AG08396 (cell line): ENCODE data around the gene ELMO2.

Experiments used
- DNase-seq: peaks from one replicate; pipeline ENCODE4 v3.0.0; 2012; ENCODE audit warnings: low spot score, mixed read lengths

ELMO2 gene

DNA sequence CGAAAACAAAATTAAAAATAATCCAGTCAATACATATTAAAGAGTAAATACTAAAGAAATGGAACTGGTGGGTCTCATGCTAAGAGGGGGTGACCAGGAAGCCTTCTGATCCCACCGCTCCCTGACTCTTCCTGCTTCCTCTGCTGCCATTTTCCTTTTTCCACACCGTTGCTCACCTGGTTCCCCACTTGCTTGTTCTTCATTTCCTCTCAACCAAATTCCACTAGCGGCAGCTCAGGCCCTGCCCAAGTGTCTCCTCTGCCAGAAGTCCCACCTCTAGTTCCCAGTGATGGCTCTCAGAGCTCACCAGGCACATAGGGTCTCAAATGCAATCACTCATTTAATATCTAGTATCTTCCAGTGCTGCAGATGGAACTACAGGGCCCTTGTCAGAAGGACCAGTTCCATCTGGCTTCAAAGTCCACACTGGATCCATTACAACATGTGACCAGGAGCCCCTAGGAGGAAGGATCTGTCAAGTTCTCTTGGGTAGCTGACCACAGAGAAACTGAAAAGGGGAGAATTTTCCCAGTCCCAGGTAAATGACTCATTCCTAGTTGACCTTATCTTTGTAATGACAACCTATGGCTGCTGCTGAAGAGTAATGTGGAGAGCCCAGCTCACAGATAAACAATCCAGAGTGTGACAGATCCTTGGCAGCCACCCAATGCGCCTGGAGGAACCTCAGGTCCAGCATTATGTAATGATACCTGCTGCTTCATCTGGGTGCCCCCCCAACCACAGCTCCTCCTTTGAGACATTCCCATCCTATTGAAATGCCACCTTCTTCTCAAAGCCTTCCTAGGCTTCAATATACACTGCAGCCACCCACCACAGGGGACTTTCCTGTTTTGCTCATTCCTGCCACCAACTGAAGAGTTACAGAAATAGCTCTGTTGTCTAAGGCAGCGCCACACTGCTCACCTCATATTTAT, 38.2 kb downstream of the ELMO2 start:
- no peak for DNase-seq

DNA sequence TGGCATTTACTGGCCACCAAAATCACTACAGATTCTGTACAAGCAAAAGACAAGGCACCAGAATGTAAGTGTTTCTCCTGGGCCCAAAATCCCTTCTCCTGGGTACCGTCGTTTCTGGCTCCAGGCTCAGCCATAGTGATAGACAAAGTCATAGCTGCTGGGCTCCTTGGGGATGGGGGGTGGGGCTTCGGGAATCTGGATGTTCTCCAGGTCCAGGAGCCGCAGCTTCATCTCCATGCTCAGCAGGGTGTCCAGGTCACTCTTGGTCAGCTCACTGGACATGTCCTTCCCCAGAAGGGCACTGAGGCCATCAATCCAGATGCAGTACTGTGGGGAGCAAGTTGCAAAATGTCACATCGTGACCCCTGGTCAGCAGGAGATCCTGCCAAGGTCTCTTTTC, 39.2 kb downstream of the ELMO2 start:
- DNase-seq = no peak

DNA sequence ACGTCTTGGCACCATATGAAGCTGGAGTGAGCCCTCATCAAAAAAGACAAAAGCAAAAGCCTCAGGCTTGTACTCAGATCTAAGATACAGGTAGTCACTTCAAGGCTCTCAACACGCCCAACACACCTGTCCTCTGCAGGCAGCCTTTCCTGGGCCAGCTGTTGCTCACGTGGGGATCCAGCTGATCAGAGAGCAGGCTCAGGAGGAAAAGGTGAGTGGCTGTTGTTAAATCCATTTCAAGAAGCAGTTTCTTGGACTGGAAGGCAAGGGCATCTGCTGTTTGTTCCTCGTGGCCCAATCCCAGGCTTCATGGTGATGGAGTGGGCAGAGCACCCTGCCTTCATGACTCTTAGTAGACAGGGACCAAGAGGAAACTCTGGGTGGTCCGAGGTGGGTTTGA, 39.6 kb downstream of the ELMO2 start:
- no peak for DNase-seq

DNA sequence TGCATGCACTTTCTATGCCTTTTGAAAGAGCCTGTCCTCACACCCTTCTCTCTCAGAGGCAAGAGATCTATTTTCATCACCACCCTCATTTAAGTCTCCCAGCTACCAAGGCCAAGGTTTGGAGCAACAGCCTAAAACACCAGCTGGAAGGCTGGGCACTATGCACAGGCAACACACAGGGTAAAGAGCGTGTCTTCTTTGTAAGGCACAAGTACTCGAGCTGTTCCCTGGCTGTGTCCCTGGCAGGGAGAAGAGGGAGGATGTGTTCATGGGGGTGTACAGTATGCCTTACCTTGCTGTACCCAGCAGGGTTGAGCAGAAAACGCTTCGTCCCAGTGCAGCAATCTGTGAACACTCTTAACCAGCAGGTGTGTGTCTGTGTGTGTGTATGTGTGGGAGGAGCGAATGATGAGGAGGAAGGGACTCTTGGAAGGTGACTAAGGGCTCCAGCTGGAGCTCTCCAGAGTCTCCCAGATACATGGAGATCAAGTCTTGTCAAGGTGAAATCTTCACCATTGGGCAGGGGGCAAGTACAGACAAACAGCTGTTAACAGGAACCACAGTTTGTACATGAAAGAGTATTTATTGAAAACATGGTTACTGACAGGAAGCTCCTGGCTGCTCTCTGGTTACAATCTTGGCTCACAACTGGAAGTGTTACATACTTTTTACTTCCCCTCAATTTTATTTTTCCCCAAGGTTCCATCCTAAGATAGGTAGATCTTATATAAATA, 40.8 kb downstream of the ELMO2 start:
- no peak for DNase-seq

DNA sequence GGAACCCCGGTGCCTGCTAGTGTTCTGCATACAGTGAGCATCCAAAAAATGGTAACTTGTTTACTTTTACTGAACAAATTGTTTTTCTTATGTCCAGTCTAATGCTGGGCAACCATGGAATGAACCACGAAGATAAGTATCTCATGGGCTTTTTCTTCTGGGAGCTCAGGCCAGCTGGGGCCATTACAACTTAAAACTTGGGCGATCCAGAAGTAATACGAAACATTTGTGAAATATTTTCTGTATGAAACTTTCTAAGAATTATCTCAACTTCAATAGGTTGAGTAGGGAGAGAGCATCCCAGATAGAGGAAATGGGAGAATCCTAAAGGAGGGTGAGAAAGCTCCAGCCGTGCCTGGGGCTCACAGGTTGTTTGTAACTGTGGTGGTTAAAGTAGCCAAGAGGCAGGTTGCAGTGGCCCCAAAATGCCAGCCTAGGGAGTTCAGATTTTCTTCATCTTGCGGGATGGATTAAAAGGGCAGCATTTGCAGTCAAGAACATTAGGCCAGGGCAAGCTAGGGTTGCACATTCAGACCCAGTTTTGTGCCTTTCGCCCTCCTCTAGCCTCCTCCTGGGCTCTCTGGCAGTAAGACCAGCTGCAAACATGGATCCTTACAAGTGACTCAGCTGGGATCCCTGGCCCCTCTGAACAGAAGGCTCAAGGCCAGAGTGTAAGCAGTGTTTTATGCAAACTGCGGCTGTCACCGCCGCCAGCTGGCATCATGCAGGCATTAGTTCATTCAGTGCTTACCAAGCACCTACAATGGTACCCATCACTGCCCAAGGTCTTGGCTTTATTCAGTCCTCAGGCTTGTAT, 41.5 kb downstream of the ELMO2 start:
- no peak for DNase-seq

DNA sequence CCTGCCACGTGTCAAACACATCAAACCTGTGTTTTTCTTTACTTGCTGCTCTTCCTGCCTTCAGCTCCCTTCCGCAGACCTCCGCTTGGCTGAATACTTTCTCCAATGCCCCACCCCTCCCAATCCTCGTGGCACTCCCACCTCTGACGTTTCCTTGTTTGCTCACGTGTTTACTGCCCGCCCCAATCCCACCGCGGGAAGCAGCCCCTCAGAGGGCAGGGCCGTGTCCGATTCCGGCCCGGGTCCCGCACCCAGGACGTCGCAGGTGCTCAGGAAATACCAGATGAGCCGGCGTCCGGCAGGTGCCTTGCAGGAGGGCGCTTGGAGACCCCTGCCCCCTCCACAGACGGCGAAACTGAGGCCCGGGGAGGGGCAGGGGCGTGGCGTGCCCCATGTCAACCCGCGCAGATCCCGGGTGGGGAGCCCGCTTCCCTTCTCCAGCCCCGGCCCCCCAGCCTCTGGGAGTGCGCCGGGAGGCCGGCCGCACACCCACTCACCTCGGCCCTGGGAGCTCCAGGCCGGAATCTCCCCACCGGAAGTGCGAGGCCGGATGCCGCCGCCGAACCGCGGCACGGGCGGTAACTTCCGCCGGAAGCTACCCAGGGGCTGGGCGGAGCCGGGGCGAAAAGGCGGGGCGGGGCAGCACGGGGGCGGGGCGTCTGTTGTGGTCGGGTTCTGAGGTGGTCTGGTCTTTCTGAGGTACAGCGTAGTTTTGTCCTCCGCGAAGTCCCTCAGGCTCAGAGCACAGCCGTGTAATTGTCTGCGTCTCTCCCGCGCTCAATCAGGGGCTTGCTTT, 42.3 kb downstream of the ELMO2 start:
- peak; percentile 97 for DNase-seq

DNA sequence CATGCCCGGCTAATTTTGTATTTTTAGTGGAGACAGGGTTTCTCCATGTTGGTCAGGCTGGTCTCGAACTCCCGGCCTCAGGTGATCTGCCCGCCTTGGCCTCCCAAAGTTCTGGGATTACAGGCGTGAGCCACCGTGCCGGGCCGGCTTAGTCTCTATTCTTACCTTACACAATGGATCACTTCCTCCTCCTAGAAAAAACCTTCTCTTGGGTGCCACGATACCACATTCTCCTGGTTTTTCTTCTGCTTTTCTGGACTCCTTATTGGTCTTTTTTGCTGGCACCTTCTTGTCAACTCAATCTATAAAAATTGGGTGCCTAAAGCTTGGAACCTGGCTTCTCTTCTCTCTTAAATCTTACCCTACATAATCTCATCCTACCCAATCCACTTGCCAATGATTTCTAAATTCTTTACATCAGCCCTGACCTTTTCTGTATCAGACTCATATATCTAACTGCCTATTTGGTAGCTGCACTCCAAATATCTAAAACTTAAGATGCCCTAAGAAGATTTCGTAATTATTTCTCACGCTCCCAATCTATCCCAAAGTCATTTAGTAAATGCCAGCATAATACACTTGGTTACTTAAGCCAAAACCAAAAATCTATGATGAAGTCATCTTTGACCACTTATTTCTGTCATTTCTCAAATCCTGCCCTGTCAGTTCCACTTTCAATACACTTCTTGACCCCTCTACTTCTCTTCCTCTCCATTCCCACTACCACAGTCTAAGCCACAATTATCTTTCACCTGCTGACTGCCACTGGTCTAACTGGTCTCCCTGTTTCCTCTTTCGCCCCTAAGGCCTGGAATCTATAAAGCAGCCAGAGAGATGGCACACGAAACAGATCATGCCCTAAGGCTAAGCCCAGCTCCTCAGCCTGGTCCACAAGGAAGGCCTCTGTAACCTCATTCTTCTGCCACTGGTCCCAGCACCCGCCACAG, 43.2 kb downstream of the ELMO2 start:
- no peak for DNase-seq

DNA sequence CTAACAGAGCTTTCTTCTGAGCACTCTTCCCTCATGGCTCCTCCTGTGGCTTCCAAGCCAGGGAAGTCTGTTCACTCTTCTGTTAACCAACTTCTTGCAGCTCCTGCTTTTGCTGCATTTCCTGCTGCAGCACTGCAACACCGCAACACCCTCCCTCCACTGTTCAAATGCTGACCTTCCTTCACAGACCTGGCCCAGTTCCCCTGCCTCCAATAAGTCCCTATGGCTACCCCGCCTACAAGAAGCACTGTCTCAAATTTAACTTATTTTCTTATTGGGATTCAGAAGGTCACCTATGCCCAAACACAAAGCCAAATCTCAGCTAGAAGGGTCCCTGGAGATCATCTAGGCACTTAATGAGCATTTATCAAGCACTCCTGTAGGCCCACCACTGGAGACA, 44.6 kb downstream of the ELMO2 start:
- no peak for DNase-seq

DNA sequence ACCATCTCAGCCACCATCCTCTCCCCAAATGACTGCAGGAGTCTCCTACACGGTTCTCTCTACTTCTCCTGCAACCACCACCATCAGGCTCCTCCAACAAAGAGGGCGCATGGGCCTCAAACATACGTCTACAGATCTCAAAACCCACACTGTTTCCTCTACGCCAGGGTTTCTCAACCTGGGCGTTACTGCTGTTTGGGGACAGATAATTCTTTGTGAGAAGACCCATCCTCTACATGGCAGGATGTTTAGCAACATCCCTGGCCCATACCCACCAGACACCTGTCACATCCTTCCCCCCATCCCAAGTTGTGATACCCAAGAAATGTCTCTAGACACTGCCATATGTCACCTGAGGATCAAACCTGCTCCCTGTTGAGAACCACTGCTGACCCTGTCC, 45.0 kb downstream of the ELMO2 start:
- no peak for DNase-seq

DNA sequence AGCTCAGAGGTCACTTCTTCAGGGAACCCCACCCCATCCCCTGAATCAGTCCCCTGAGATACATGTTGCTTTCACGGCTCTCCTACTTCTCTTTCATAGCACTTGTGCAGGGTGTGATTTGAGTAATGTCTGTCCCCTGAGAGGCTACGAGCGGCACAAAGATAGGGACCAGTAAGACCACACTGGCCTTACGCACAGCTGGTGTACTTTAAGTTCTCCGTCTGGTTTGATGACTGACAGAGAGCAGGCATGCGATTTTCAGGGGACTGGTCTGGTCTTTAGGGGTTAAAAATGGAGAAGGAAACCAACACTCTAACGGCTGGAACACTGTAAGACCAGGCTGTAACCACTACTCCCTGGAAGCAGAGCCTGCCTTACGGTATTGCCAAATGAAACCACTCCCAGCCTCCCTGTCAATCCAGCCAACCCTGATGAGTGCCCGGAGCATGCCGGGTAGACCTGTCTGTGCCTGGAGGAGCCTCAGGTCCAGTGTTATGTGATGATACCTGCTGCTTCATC, 47.1 kb downstream of the ELMO2 start:
- DNase-seq = no peak

DNA sequence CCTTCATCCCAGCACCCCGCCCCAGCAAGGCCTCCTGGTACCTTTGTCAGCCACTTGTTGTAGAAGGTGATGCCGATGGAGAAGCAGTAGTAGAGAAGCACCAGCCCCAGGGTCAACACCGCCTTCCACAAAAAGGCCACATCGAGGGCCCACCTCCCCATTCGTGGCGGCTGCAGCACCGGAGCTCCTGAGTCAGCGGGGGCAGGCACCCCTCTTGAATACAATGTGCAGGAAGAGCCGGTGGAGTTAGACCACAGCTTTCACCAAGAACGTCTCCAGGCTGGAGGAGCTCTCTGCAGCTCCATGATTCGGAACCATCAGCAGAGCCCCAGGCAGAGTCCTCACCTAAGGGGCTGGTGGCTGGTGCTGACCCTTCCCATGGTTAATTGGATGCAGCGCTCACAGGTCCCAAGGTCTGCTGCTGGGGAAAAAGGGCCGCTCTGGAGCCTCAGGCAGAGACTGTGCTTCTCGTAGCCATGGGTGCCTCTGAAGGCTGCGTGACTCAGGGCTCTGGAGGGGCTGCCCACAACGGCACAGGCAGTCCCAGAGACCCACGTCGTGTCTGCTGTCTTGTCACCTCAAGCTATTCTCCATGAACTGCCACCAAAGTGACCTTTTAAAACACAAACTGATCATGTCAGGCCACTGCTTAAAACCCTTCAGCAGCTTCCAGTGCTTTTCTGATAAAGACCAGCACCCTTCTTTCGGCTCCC, 47.9 kb downstream of the ELMO2 start:
- DNase-seq = no peak

DNA sequence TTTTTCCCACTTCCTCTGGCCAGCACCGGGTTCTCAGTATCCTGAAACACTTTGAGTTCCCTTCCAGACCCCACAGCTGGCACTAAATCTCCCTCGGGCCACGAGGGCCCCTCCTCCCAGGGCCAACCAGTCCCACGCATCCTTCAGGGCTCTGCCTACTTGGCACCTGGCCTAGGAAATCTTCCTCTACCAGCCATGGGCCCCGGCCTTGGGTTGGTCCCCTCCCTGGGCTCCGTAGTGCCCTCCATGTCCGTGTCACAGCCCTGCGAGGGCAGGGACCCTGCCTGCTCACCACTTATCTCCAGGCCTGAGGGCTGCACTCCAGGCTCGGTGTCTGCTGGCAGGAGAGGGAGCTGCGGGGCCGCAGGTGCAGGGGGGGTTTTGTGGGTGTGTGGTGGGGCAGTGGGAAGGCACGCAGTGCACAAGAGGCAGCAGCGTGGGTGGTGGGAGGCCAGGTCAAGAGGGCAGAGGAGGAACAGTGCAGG, 49.3 kb downstream of the ELMO2 start:
- DNase-seq = no peak

DNA sequence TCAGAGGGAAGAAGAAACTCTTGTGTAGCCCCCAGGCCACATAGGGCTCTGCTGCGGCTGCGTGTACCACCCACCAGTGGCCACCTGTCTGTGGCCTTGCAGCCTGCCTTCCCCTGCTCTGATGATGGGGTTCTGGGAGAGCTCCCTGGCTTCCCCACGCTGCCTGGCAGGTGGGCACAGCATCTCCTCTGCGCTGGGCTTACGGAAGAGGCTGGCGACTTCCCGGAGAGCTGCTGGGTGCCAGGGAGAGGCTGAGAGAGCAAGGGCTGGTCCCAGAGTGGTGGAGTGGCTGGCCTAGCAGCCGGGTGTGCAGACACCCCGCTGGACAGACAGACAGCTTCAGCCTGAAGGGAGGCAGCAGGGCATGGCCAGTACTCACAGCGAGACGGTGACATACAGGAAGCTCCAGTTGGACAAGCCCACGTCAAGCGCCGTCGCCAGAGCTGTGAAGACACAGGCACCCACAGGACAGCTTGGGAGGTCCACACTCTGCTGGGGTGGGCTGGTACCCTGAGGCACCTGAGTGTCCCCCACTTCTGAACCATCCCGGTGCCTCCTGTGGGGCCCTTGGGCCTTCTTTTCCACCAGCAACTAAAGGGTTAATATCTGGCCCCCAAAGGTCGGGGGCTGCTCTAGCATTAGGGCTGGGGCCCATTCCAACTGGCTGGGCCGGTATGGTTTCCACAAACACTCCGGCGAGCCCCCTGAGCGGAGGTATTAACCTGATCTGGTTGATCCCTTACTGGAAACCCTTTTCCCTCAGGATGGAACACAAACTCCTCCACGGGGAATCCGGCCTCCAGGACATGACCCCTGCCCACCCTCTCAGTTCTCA, 50.0 kb downstream of the ELMO2 start:
- no peak for DNase-seq

DNA sequence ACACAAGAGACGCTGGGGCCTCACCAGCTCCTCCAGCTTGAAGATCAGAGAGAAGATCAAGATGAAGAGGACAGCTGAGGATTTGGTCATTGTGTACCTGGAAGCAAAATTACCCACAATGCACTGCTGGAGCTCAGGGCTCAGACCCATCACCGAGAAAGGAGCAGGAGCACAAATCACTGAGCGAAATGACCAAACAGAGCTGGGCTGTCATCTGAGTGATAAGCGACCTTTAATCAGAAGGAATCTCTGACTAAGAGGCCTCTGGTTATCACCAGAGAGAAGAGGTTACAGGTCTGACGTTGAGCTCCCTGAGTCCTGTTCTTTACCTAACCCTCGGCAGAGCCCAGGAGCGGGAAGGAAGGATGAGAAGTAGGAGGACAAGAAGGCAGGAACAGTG, 50.6 kb downstream of the ELMO2 start:
- no peak for DNase-seq

DNA sequence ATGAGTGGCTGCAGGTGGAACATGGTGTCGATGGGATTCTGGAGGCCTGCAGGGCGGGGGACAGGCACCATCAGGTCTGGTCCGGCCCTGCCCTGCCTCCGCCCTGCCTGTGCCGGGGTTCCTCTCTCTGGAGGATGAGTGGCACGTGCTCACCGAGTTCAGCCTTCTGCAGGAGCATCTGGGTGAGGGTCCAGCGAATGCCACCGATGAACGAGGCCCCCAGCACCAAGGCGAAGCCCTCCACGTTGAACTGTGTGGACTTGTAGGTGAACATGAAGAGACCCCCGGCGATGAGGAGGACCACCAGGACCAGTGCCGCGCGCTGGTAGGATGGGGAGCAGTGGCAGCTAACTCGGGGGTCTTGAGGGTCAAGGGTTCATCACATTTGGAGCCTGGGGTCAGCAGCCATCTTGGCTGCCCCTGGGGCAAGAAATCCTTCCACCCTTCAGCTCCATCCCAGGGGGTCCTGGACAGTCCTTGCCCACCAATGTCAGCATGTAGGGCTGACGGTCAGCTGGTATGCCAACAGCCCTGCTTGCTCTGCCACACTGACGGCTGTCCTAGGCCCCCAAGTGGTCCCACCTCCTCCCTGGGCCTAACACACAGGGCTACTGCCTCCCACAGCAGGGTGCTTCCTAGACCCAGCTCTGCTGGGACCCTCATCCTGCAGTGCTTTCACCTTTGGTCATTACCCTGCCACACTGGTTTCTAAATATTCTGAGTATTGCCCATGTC, 51.3 kb downstream of the ELMO2 start:
- no peak for DNase-seq

DNA sequence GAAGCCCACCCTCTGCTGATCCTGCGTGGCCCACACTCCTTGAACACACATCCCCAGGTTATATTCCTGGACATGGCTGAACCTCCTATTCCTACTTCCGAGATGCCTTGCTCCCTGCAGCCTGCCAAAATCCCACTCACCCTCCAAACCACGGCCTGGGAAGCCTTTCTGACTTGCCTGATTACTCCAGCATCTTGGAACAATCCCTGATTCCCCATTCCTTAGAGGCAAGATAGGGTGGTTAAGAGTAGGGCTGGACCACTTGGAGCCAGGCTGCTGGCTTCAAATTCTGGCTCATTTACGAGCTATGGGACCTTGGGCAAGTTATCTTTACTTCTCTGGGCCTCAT, 52.2 kb downstream of the ELMO2 start:
- no peak for DNase-seq

DNA sequence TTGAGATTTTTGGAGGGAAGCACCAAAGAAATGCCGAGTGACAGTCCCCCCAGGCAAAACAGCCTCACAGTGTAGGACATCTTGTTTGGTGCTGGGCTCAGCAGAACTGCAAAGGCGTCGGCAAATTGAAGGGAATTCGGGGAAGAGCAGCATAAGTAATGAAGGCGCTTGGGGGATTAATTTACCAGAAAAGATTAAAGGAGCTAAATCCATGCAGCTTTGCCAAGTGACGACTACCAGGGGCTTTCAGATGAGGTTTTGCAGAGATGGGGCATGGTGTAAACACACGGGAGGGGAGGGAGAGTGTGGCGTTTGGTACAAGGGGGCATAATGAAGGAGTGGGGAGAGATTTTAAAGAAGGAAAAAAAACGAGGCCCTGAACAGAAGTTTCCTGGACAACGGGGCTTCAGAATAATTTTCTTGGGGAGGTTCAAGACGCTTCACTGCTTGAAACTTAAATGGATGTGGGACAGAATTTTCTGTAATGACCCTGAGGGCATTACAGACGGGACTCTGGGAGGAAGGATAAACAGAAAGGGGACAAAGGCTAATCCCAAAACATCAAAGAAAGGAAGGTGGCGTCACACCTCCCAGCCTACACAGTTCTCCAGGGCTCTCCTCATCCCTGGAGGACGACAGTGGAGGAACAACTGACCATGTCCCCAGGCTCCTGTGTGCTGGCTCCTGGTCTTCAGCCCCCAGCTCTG, 52.8 kb downstream of the ELMO2 start:
- no peak for DNase-seq
